H1 (cell line): Measurements from ENCODE around the gene RUVBL2. TPM values are rescaled to one million over a fixed set of nuclear protein-coding genes. Genes with fewer than 3 reads are reported as not detected.

Source experiments
- BCL11A ChIP-seq, 2 experiments: IDR thresholded peaks; one replicate each; pipeline ENCODE4 v1.6.1; 2011; ENCODE audit warnings: low read depth in 2 of 2, low read length in 2 of 2, mild to moderate bottlenecking in 2 of 2
- CHD7 ChIP-seq: fragments of 300-600 bp; sonication (generic); IDR thresholded peaks from 2 replicates; pipeline ENCODE4 v1.7.1; 2012; ENCODE audit warnings: low read length, moderate library complexity, mild to moderate bottlenecking, inconsistent platforms; ENCODE audit not compliant: insufficient replicate concordance
- polyA plus RNA-seq, 7 experiments: library from polyadenylated mRNA; depleted of rRNA in 3 of 7; stranded (reverse) in 5 of 7; unstranded in 2 of 7; fragments of >200 nt in 5 of 7; fragments of 200-250 nt in 2 of 7; gene quantifications; 1 replicate in 5 of 7; 2 replicates in 1 of 7; 4 replicates in 1 of 7; pipeline versions ENCODE4 v1.2.1 to v1.2.3, GENCODE V29; 2011 to 2013; ENCODE audit warnings: missing spikeins in 2 of 7, mixed read lengths in 2 of 7
- total RNA-seq: library from RNA; stranded (reverse); fragmentation: NEBNext Ultra II Directional; extraction: Animal tissue kit (Norgen Biotek cat#: 25700); gene quantifications from 2 replicates; pipeline ENCODE4 v1.2.1, GENCODE V29; 2021

The RUVBL2 gene
- total and polyA plus RNA-seq, 2 of the 8 experiments (the other 6 are each of a cell fraction or from before 2014, with no cell fraction given), result 152 to 247 TPM

GRCh38 chr19:48977061-48977460 lies 16.6 kb upstream of the RUVBL2 start (continued):
- TF ChIP-seq CHD7 (no peak), BCL11A (IDR thresholded peaks at IDR 0.05; ENCODE audit: low read depth in 2 of 2, low read length in 2 of 2) (no peak)
- TF ChIP-seq, all 59 proteins: peak for 0
